ENCODE results near the gene GNLY.

Gene GNLY

DNA sequence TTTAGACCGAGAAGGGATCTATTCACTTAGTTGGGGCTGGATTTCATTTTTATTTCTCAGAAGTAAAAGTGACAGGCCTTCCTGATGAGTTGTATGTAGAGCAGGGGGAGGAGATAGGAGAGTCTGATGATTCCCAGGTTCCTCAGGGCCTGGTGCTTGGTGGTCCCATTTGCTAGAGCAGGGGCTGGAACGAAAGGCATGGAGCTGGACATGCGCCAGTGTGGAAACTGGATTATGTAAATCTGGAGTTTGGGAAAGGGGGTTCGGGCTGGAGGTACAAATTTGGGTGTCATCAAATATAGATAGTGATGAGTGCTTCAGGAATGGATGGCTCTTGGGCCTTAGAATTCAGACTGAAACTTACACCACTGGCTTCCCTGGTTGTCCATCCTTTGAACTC lies 27.5 kb downstream of the GNLY start (continued):
- TF ChIP-seq ISL1 (CRISPR knock-in tag; IDR thresholded peaks at IDR 0.05) = no peak

DNA sequence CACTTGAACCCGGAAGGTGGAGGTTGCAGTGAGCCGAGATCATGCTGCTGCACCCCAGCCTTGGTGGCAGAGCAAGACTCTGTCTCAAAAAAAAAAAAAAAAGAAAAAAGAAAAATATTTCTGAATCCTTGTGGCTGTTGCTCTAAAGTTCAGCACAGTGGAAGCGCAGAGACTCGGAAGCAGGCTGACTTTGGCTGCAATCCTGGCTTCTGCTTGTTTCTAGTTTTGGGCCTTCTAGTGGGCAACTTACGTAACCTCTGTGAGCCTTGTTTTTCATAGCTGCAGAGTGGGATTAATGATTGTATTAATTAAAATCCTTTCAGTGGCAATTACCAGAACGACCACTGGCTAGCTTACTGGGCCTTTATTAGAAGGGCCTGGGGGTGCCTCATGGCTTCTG lies 28.4 kb downstream of the GNLY start:
- no peak for ATAC-seq
- TF ChIP-seq OSR1 (CRISPR knock-in tag; IDR thresholded peaks at IDR 0.05) = no peak
- TF ChIP-seq PPARA (CRISPR knock-in tag; IDR thresholded peaks at IDR 0.05; ENCODE audit: borderline replicate concordance) = no peak
- no peak for TF ChIP-seq ZFP30 (CRISPR knock-in tag; IDR thresholded peaks at IDR 0.05)
- TF ChIP-seq, protein P1, sequence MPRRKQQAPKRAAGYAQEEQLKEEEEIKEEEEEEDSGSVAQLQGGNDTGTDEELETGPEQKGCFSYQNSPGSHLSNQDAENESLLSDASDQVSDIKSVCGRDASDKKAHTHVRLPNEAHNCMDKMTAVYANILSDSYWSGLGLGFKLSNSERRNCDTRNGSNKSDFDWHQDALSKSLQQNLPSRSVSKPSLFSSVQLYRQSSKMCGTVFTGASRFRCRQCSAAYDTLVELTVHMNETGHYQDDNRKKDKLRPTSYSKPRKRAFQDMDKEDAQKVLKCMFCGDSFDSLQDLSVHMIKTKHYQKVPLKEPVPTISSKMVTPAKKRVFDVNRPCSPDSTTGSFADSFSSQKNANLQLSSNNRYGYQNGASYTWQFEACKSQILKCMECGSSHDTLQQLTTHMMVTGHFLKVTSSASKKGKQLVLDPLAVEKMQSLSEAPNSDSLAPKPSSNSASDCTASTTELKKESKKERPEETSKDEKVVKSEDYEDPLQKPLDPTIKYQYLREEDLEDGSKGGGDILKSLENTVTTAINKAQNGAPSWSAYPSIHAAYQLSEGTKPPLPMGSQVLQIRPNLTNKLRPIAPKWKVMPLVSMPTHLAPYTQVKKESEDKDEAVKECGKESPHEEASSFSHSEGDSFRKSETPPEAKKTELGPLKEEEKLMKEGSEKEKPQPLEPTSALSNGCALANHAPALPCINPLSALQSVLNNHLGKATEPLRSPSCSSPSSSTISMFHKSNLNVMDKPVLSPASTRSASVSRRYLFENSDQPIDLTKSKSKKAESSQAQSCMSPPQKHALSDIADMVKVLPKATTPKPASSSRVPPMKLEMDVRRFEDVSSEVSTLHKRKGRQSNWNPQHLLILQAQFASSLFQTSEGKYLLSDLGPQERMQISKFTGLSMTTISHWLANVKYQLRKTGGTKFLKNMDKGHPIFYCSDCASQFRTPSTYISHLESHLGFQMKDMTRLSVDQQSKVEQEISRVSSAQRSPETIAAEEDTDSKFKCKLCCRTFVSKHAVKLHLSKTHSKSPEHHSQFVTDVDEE (CRISPR knock-in tag; IDR thresholded peaks at IDR 0.05) = no peak
- TF ChIP-seq, protein P2, sequence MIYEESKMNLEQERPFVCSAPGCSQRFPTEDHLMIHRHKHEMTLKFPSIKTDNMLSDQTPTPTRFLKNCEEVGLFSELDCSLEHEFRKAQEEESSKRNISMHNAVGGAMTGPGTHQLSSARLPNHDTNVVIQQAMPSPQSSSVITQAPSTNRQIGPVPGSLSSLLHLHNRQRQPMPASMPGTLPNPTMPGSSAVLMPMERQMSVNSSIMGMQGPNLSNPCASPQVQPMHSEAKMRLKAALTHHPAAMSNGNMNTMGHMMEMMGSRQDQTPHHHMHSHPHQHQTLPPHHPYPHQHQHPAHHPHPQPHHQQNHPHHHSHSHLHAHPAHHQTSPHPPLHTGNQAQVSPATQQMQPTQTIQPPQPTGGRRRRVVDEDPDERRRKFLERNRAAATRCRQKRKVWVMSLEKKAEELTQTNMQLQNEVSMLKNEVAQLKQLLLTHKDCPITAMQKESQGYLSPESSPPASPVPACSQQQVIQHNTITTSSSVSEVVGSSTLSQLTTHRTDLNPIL (CRISPR knock-in tag; IDR thresholded peaks at IDR 0.05; ENCODE audit: low read depth) = no peak
- no peak for TF ChIP-seq SNAI2 (CRISPR knock-in tag; IDR thresholded peaks at IDR 0.05)
- TF ChIP-seq, protein P3, sequence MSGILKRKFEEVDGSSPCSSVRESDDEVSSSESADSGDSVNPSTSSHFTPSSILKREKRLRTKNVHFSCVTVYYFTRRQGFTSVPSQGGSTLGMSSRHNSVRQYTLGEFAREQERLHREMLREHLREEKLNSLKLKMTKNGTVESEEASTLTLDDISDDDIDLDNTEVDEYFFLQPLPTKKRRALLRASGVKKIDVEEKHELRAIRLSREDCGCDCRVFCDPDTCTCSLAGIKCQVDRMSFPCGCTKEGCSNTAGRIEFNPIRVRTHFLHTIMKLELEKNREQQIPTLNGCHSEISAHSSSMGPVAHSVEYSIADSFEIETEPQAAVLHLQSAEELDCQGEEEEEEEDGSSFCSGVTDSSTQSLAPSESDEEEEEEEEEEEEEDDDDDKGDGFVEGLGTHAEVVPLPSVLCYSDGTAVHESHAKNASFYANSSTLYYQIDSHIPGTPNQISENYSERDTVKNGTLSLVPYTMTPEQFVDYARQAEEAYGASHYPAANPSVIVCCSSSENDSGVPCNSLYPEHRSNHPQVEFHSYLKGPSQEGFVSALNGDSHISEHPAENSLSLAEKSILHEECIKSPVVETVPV (CRISPR knock-in tag; IDR thresholded peaks at IDR 0.05) = no peak
- TF ChIP-seq CSDC2 (CRISPR knock-in tag; IDR thresholded peaks at IDR 0.05) = no peak
- TF ChIP-seq ZNF565 (CRISPR knock-in tag; conservative IDR thresholded peaks at IDR 0.05; ENCODE audit: low read depth) = no peak
- TF ChIP-seq GLIS3 (CRISPR knock-in tag; IDR thresholded peaks at IDR 0.05) = no peak
- TF ChIP-seq ZNF8 (CRISPR knock-in tag; IDR thresholded peaks at IDR 0.05) = no peak
- no peak for TF ChIP-seq ZFP3 (CRISPR knock-in tag; IDR thresholded peaks at IDR 0.05)
- no peak for TF ChIP-seq ARNTL (CRISPR knock-in tag; IDR thresholded peaks at IDR 0.05; ENCODE audit: borderline replicate concordance, low read depth)
- TF ChIP-seq ESRRG (CRISPR knock-in tag; IDR thresholded peaks at IDR 0.05) = no peak
- no peak for TF ChIP-seq ZC3H10 (CRISPR knock-in tag; IDR thresholded peaks at IDR 0.05)
- no peak for TF ChIP-seq TOX (CRISPR knock-in tag; IDR thresholded peaks at IDR 0.05; ENCODE audit: borderline replicate concordance)
- TF ChIP-seq, protein P4, sequence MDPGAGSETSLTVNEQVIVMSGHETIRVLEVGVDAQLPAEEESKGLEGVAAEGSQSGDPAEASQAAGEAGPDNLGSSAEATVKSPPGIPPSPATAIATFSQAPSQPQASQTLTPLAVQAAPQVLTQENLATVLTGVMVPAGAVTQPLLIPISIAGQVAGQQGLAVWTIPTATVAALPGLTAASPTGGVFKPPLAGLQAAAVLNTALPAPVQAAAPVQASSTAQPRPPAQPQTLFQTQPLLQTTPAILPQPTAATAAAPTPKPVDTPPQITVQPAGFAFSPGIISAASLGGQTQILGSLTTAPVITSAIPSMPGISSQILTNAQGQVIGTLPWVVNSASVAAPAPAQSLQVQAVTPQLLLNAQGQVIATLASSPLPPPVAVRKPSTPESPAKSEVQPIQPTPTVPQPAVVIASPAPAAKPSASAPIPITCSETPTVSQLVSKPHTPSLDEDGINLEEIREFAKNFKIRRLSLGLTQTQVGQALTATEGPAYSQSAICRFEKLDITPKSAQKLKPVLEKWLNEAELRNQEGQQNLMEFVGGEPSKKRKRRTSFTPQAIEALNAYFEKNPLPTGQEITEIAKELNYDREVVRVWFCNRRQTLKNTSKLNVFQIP (CRISPR knock-in tag; IDR thresholded peaks at IDR 0.05; ENCODE audit: borderline replicate concordance, low read depth) = no peak
- no peak for TF ChIP-seq RARB (CRISPR knock-in tag; IDR thresholded peaks at IDR 0.05)

DNA sequence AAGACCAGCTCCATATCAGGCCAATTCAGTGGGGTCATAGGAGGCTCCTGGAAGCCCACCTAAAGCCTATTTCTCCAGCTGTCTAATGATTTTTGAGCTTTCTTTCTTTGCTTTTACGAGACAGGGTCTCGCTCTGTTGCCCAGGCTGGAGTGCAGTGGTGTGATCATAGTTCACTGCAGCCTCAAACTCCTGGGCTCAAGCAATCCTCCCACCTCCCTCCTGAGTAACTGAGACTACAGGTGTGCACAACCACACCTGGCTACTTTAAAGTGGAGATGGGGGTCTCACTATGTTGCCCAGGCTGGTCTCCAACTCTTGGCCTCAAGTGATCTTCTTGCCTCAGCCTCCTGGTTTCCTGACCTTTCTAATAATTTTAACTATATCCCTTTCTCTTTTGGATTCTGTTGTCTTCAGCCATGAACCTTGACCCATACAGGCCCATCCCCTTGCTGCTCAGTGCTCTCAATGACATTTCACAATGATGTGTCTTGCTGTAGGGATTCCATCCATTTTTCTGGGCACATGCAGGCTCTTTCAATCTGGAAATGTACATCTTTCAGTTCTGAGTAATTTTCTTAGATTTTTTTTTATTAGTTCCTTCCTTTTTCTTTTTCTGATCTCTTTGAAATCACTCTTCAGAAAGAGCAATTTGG lies 29.7 kb downstream of the GNLY start:
- TF ChIP-seq, protein P1 (CRISPR knock-in tag; IDR thresholded peaks at IDR 0.05) = no peak
- no peak for TF ChIP-seq OSR1 (CRISPR knock-in tag; IDR thresholded peaks at IDR 0.05)
- TF ChIP-seq GLIS3 (CRISPR knock-in tag; IDR thresholded peaks at IDR 0.05) = no peak
- TF ChIP-seq, protein P4 (CRISPR knock-in tag; IDR thresholded peaks at IDR 0.05; ENCODE audit: borderline replicate concordance, low read depth) = no peak
- no peak for TF ChIP-seq ZC3H10 (CRISPR knock-in tag; IDR thresholded peaks at IDR 0.05)
- no peak for ATAC-seq

All from SK-N-SH treated with all-trans-retinoic acid at 6 μM for 48 hours (cell line).